Upper lobe of left lung (tissue), 6 donors: ENCODE measurements around the gene ZNF74. TPM values are rescaled to one million over a fixed set of nuclear protein-coding genes. Genes with fewer than 3 reads are reported as not detected.

ENCODE experiments used
- ATAC-seq, 2 donors: fragments of 200-7000 bp; cut with Tn5 transposase; one replicate each; pipeline ENCODE4 v1.9.1; 2022; ENCODE audit warnings: mild to moderate bottlenecking in 2 of 2, moderate library complexity in 2 of 2; ENCODE audit not compliant: low FRiP score in 2 of 2
- DNase-seq, 2 donors: peaks; one replicate each; pipeline ENCODE4 v3.0.0-alpha.2; 2019 to 2020
- H3K27ac ChIP-seq, 4 donors: fragments of 200-600 bp; sonication (generic); one replicate each; pipeline ENCODE4 v1.5.1; 2016 to 2019
- H3K27me3 ChIP-seq, 4 donors: fragments of 200-600 bp; sonication (generic); one replicate each; pipeline ENCODE4 v1.5.1; 2017 to 2019
- H3K36me3 ChIP-seq, 4 donors: fragments of 200-600 bp; sonication (generic); one replicate each; pipeline ENCODE4 v1.5.1; 2016 to 2019
- H3K4me1 ChIP-seq, 4 donors: fragments of 200-600 bp; sonication (generic); one replicate each; pipeline ENCODE4 v1.5.1; 2018 to 2019
- H3K4me3 ChIP-seq, 4 donors: fragments of 200-600 bp; sonication (generic); one replicate each; pipeline ENCODE4 v1.5.1; 2017 to 2019; ENCODE audit warnings: mild to moderate bottlenecking in 2 of 4, moderate library complexity in 1 of 4
- H3K9me3 ChIP-seq, 4 donors: fragments of 200-600 bp; sonication (generic); one replicate each; pipeline ENCODE4 v1.5.1; 2018 to 2019
- CTCF ChIP-seq, 6 experiments: fragments of 450-650 bp in 4 of 6; fragments of 200-600 bp in 2 of 6; sonication (generic) in 2 of 6; IDR thresholded peaks; one replicate each; pipeline ENCODE4 v1.5.1; 2016 to 2019; ENCODE audit warnings: antibody characterized with exemption in 6 of 6
- EP300 ChIP-seq, 4 donors: sonication (generic); formaldehyde crosslinking; IDR thresholded peaks; one replicate each; pipeline ENCODE4 v1.5.1; 2017; ENCODE audit warnings: antibody characterized with exemption in 4 of 4, control low read depth in 2 of 4
- POLR2A ChIP-seq, 4 donors: fragments of 450-650 bp; IDR thresholded peaks; one replicate each; pipeline ENCODE4 v1.5.1; 2016 to 2017; ENCODE audit warnings: antibody characterized with exemption in 4 of 4, mild to moderate bottlenecking in 2 of 4
- POLR2AphosphoS5 ChIP-seq, 2 donors: sonication (generic); formaldehyde crosslinking; IDR thresholded peaks; one replicate each; pipeline ENCODE4 v1.5.1; 2017; ENCODE audit warnings: antibody characterized with exemption in 2 of 2
- WGBS, 2 donors: methylation state at CpG; one replicate each; pipeline ENCODE4 v1.1.5; 2017 to 2018; 5-methylcytosine and 5-hydroxymethylcytosine counted together
- total RNA-seq, 6 donors: library from RNA; depleted of rRNA in 4 of 6; stranded (reverse); fragments of >200 nt in 4 of 6; gene quantifications; one replicate each; pipeline versions ENCODE4 v1.1.0 to v1.2.1, GENCODE V29; 2016 to 2021
- donor health status: DM: no; HTN: no; CAD: no; lungs with moderate emphysema.
- donor health status: DM: no; HTN: yes; CAD: no; lungs with severe emphysema.

ZNF74 gene
- total RNA-seq, 6 donors from 2014 or later: 8.9 to 26.2 (median 12.7) TPM

DNA sequence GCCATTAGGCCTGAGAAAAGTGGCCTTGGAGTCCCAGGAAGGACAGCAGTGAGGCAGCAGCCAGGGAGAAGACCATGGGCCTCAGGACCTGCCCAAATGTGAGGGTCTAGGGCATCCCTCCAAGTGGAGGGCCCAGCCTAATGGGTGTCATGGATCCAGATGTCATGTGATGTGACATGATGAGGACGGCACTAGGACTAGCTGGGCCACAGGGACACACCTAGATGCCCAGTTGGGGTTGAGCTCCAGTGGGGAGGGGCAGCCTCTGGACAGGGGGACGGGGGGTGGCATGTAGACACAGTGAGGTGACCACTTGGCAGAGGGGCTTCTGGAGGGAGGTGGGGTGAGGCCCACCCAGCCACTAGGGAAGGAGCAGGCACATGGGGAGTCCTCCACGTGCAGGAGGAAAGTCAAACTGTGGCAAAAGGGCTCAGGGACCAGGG is 38.3 kb downstream of the ZNF74 start:
- Histone ChIP-seq H3K36me3 (peaks cover 0 to 19% (median 2%) of the 10 kb centered on the region in 4 donors), H3K27ac (no peak overlapping the region), H3K4me1 (peaks cover 46 to 55% (median 50%) of the 10 kb centered on the region in 4 donors), H3K27me3 (peaks cover 0 to 41% (median 16%) of the 10 kb centered on the region in 4 donors), H3K9me3 (no peaks in the 10 kb centered on the region), H3K4me3 (no peak overlapping the region)
- DNase-seq (peak in 1 of 2 donors; percentile 21), ATAC-seq (no peak)
- no peak for TF ChIP-seq EP300 (IDR thresholded peaks at IDR 0.05)
- no peak for TF ChIP-seq POLR2A (IDR thresholded peaks at IDR 0.05)
- TF ChIP-seq CTCF (IDR thresholded peaks at IDR 0.05): no peak
- no peak for TF ChIP-seq POLR2AphosphoS5 (IDR thresholded peaks at IDR 0.05)
- 58 to 96% methylated on average over 2 to 3 of the region's 3 CpGs for WGBS, 2 donors

DNA sequence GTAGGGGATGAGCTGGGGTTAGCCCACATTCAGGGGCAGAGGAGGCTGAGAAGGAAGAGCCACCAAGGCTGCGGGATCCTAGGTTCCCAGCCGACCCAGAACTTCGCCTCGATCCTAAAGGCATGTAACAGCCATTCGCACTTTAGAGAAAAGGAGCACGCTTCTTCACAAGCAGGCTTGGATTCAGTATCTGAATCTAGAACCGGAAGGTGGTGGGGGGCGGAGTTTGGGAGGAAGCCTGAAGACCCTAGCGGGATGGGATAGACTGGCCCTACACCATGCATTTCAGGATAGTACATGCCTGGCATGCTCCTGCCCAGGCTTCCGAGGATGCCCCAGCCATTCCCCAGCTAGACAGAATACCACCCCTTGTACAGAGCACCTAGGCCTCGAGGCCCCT is 39.2 kb downstream of the ZNF74 start:
- H3K4me3 ChIP-seq: no peak overlapping the region
- TF ChIP-seq EP300 (IDR thresholded peaks at IDR 0.05) (no peak), POLR2A (IDR thresholded peaks at IDR 0.05) (no peak), POLR2AphosphoS5 (IDR thresholded peaks at IDR 0.05) (no peak), CTCF (IDR thresholded peaks at IDR 0.05) (no peak)
- 94 to 97% methylated on average over 10 to 11 of the region's 11 CpGs for WGBS, 2 donors
- peaks cover 0 to 48% (median 18%) of the 10 kb centered on the region in 4 donors for H3K27me3 ChIP-seq
- no peak for ATAC-seq
- H3K4me1 ChIP-seq: peaks cover 49 to 62% (median 57%) of the 10 kb centered on the region in 4 donors
- H3K9me3 ChIP-seq: no peaks in the 10 kb centered on the region
- peaks cover 0 to 12% (median 0%) of the 10 kb centered on the region in 4 donors for H3K36me3 ChIP-seq
- no peak for DNase-seq
- H3K27ac ChIP-seq: no peak overlapping the region

GRCh38 chr22:20433686-20434241 is 39.8 kb downstream of the ZNF74 start:
- Histone ChIP-seq H3K27ac (no peak overlapping the region), H3K4me3 (no peak overlapping the region), H3K36me3 (peaks cover 0 to 6% (median 0%) of the 10 kb centered on the region in 4 donors), H3K9me3 (no peaks in the 10 kb centered on the region), H3K4me1 (peaks cover 51 to 68% (median 61%) of the 10 kb centered on the region in 4 donors), H3K27me3 (peaks cover 0 to 49% (median 19%) of the 10 kb centered on the region in 4 donors)
- TF ChIP-seq POLR2A (IDR thresholded peaks at IDR 0.05) (no peak), CTCF (IDR thresholded peaks at IDR 0.05) (no peak)
- 81 to 90% methylated on average over 3 to 4 of the region's 4 CpGs for WGBS, 2 donors
- ATAC-seq (no peak), DNase-seq (no peak)

DNA sequence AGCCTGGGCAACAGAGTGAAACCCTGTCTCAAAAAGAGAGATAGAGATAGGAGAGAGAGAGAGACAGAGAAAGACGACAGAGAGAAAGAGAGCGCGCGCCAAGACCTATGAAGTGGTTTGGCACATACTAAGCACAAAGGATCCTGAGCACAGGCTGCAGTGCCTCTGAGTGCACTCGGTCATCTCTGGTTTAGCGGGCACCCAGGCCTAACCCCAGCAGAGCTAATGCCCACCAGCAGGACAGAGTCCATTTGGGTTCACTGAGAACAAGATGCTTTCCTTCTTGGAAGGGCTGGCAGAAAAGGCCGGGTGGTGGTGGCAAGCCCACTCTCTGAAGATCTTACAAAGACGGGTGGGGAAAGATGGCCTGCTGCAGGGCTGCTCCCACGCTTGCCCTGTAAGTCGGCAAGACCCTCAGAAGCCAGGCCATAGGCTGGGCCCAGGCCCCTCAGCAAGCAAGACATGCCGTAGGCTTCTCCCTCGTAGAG is 40.4 kb downstream of the ZNF74 start:
- H3K4me1 ChIP-seq: peaks cover 48 to 66% (median 59%) of the 10 kb centered on the region in 4 donors
- H3K27me3 ChIP-seq: peaks cover 0 to 49% (median 19%) of the 10 kb centered on the region in 4 donors
- H3K27ac ChIP-seq: no peak overlapping the region
- H3K9me3 ChIP-seq: no peaks in the 10 kb centered on the region
- TF ChIP-seq POLR2AphosphoS5 (IDR thresholded peaks at IDR 0.05) (no peak), POLR2A (IDR thresholded peaks at IDR 0.05) (no peak), CTCF (IDR thresholded peaks at IDR 0.05) (no peak), EP300 (IDR thresholded peaks at IDR 0.05) (no peak)
- no peak for ATAC-seq
- peak in 1 of 2 donors; percentile 7 for DNase-seq
- H3K4me3 ChIP-seq: no peak overlapping the region
- H3K36me3 ChIP-seq: peaks cover 0 to under 1% (median 0%) of the 10 kb centered on the region in 4 donors
- WGBS, 2 donors: 90 to 93% methylated on average over 11 to 12 of the region's 12 CpGs

GRCh38 chr22:20434773-20435172 is 40.8 kb downstream of the ZNF74 start:
- ATAC-seq (no peak), DNase-seq (no peak)
- WGBS, 2 donors: 81 to 90% methylated on average over 3 of the region's 3 CpGs
- Histone ChIP-seq H3K27me3 (peaks cover 0 to 45% (median 19%) of the 10 kb centered on the region in 4 donors), H3K4me1 (peaks cover 43 to 61% (median 54%) of the 10 kb centered on the region in 4 donors), H3K4me3 (no peak overlapping the region), H3K36me3 (no peaks in the 10 kb centered on the region), H3K27ac (peak overlapping the region in 1 of 4 donors; percentile 86), H3K9me3 (no peaks in the 10 kb centered on the region)
- TF ChIP-seq EP300 (IDR thresholded peaks at IDR 0.05) (no peak), POLR2AphosphoS5 (IDR thresholded peaks at IDR 0.05) (no peak), POLR2A (IDR thresholded peaks at IDR 0.05) (no peak), CTCF (IDR thresholded peaks at IDR 0.05) (no peak)
